K562 (cell line): ENCODE data around the gene PHC3. TPM values are rescaled to one million over a fixed set of nuclear protein-coding genes. Genes with fewer than 3 reads are reported as not detected.

Source experiments
- ARID1B ChIP-seq: fragments of 450-650 bp; IDR thresholded peaks from 2 replicates; pipeline ENCODE4 v1.6.1; 2016; ENCODE audit warnings: antibody characterized with exemption, mild to moderate bottlenecking, inconsistent platforms
- COPS2 ChIP-seq: fragments of 450-650 bp; conservative IDR thresholded peaks from 2 replicates; pipeline ENCODE4 v1.6.1; 2016; ENCODE audit warnings: mild to moderate bottlenecking, moderate library complexity
- FOXJ2 ChIP-seq: fragments of 200-800 bp; sonication (Bioruptor generic); IDR thresholded peaks from 2 replicates; pipeline ENCODE4 v1.6.1; 2016; ENCODE audit warnings: missing genetic modification characterization, missing compliant biosample characterization
- NFE2 ChIP-seq: IDR thresholded peaks from 2 replicates; pipeline ENCODE4 v1.6.1; 2014; ENCODE audit warnings: antibody characterized with exemption, low read depth
- NFE2L1 ChIP-seq: fragments of 450-650 bp; IDR thresholded peaks from 2 replicates; pipeline ENCODE4 v1.6.1; 2016; ENCODE audit warnings: missing genetic modification characterization, low read depth, mild to moderate bottlenecking, missing compliant biosample characterization, moderate library complexity, borderline replicate concordance
- SOX6 ChIP-seq: fragments of 450-650 bp; IDR thresholded peaks from 2 replicates; pipeline ENCODE4 v1.6.1; 2014; ENCODE audit warnings: mild to moderate bottlenecking
- ZBTB1 ChIP-seq: sonication (generic); formaldehyde crosslinking; IDR thresholded peaks from 2 replicates; pipeline ENCODE4 v1.8.1; 2023; ENCODE audit warnings: missing genetic modification reagents, low read depth, mild to moderate bottlenecking, borderline replicate concordance
- ZNF224 ChIP-seq: sonication (generic); formaldehyde crosslinking; IDR thresholded peaks from 2 replicates; pipeline ENCODE4 v1.8.0; 2022; ENCODE audit warnings: mild to moderate bottlenecking, missing genetic modification reagents
- ZNF24 ChIP-seq: fragments of 450-650 bp; IDR thresholded peaks from 2 replicates; pipeline ENCODE4 v1.6.1; 2016
- ZNF79 ChIP-seq: fragments of 250-450 bp; sonication (Bioruptor Pico); IDR thresholded peaks from 2 replicates; pipeline ENCODE4 v1.4.0; 2020; ENCODE audit warnings: low read depth, mild to moderate bottlenecking, moderate library complexity
- polyA plus RNA-seq, 8 experiments: library from polyadenylated mRNA; depleted of rRNA in 4 of 8; stranded (reverse) in 5 of 8; unstranded in 3 of 8; fragments of >200 nt; fragmentation: Nextera tagmentation in 2 of 8; fragmentation: Illumina TruSeq in 1 of 8; extraction: Ambion mirVana in 2 of 8; extraction: Trizol in 1 of 8; gene quantifications; 2 replicates each; pipeline versions ENCODE4 v1.2.1 to v1.2.3, GENCODE V29; 2011 to 2014; ENCODE audit warnings: inconsistent platforms in 1 of 8, missing spikeins in 1 of 8
- total RNA-seq, 7 experiments: library from RNA; depleted of rRNA in 6 of 7; stranded (reverse); fragments of >200 nt in 6 of 7; fragmentation: Illumina TruSeq in 2 of 7; extraction: Trizol in 2 of 7; gene quantifications; 2 replicates each; pipeline versions ENCODE4 v1.2.1 to v1.2.3, GENCODE V29; 2011 to 2021; ENCODE audit warnings: low replicate concordance in 1 of 7
- TF ChIP-seq, protein P1 (sequence below): sonication (generic); formaldehyde crosslinking; IDR thresholded peaks from 2 replicates; pipeline ENCODE4 v1.8.0; 2022; ENCODE audit warnings: mild to moderate bottlenecking, missing genetic modification reagents
- TF ChIP-seq, protein P2 (sequence below): fragments of 250-450 bp; sonication (Bioruptor Pico); IDR thresholded peaks from 2 replicates; pipeline ENCODE4 v1.8.0; 2021; ENCODE audit warnings: moderate library complexity, mild to moderate bottlenecking, inconsistent platforms
- TF ChIP-seq, protein P3 (sequence below): sonication (generic); formaldehyde crosslinking; IDR thresholded peaks from 2 replicates; pipeline ENCODE4 v1.8.1; 2023; ENCODE audit warnings: mild to moderate bottlenecking, missing genetic modification reagents
- TF ChIP-seq, protein P4 (sequence below): sonication (generic); formaldehyde crosslinking; IDR thresholded peaks from 2 replicates; pipeline ENCODE4 v1.8.1; 2023; ENCODE audit warnings: missing genetic modification reagents, mild to moderate bottlenecking, borderline replicate concordance

Gene PHC3
- total and polyA plus RNA-seq, 9 of the 15 experiments (the other 6 are each of a cell fraction or from before 2014, with no cell fraction given) = 3.1 to 21.6 (median 10.5) TPM

DNA sequence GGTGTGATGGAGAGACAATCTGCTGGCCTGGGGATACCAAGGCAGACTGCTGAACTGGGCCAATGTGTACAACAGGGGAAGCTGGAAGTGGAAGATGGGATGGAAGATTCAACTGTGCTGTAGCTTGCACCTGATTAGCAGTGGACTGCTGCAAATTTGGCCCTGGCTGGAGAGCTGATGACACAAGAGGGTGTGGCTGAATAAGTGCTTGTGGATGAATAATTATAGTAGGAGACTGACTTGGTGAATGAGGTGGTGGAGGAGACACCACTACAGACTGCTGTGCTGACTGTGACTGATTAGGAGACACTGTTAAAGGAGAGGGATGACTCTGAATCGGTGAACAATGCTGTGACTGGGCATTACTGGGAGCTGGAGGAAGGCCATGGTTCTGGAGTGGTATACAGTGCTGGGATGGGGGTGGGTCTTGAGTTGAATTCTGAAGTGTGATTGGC, 52.5 kb downstream of the PHC3 start (continued):
- TF ChIP-seq COPS2 (no peak), ARID1B (peak; percentile 35), ZNF79 (CRISPR knock-in tag) (no peak), NFE2 (peak; percentile 25; the same call in 1 of the 2 replicates), SOX6 (peak; percentile 32; the same call in 1 of the 2 replicates), NFE2L1 (tag) (no peak; the same call in 1 of the 2 replicates), FOXJ2 (tag) (no peak), ZNF24 (no peak), ZNF224 (CRISPR knock-in tag) (no peak), ZBTB1 (CRISPR knock-in tag) (no peak)
- TF ChIP-seq, protein P1, sequence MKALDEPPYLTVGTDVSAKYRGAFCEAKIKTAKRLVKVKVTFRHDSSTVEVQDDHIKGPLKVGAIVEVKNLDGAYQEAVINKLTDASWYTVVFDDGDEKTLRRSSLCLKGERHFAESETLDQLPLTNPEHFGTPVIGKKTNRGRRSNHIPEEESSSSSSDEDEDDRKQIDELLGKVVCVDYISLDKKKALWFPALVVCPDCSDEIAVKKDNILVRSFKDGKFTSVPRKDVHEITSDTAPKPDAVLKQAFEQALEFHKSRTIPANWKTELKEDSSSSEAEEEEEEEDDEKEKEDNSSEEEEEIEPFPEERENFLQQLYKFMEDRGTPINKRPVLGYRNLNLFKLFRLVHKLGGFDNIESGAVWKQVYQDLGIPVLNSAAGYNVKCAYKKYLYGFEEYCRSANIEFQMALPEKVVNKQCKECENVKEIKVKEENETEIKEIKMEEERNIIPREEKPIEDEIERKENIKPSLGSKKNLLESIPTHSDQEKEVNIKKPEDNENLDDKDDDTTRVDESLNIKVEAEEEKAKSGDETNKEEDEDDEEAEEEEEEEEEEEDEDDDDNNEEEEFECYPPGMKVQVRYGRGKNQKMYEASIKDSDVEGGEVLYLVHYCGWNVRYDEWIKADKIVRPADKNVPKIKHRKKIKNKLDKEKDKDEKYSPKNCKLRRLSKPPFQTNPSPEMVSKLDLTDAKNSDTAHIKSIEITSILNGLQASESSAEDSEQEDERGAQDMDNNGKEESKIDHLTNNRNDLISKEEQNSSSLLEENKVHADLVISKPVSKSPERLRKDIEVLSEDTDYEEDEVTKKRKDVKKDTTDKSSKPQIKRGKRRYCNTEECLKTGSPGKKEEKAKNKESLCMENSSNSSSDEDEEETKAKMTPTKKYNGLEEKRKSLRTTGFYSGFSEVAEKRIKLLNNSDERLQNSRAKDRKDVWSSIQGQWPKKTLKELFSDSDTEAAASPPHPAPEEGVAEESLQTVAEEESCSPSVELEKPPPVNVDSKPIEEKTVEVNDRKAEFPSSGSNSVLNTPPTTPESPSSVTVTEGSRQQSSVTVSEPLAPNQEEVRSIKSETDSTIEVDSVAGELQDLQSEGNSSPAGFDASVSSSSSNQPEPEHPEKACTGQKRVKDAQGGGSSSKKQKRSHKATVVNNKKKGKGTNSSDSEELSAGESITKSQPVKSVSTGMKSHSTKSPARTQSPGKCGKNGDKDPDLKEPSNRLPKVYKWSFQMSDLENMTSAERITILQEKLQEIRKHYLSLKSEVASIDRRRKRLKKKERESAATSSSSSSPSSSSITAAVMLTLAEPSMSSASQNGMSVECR (CRISPR knock-in tag) = no peak
- TF ChIP-seq, protein P2, sequence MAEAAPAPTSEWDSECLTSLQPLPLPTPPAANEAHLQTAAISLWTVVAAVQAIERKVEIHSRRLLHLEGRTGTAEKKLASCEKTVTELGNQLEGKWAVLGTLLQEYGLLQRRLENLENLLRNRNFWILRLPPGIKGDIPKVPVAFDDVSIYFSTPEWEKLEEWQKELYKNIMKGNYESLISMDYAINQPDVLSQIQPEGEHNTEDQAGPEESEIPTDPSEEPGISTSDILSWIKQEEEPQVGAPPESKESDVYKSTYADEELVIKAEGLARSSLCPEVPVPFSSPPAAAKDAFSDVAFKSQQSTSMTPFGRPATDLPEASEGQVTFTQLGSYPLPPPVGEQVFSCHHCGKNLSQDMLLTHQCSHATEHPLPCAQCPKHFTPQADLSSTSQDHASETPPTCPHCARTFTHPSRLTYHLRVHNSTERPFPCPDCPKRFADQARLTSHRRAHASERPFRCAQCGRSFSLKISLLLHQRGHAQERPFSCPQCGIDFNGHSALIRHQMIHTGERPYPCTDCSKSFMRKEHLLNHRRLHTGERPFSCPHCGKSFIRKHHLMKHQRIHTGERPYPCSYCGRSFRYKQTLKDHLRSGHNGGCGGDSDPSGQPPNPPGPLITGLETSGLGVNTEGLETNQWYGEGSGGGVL = no peak
- TF ChIP-seq, protein P3, sequence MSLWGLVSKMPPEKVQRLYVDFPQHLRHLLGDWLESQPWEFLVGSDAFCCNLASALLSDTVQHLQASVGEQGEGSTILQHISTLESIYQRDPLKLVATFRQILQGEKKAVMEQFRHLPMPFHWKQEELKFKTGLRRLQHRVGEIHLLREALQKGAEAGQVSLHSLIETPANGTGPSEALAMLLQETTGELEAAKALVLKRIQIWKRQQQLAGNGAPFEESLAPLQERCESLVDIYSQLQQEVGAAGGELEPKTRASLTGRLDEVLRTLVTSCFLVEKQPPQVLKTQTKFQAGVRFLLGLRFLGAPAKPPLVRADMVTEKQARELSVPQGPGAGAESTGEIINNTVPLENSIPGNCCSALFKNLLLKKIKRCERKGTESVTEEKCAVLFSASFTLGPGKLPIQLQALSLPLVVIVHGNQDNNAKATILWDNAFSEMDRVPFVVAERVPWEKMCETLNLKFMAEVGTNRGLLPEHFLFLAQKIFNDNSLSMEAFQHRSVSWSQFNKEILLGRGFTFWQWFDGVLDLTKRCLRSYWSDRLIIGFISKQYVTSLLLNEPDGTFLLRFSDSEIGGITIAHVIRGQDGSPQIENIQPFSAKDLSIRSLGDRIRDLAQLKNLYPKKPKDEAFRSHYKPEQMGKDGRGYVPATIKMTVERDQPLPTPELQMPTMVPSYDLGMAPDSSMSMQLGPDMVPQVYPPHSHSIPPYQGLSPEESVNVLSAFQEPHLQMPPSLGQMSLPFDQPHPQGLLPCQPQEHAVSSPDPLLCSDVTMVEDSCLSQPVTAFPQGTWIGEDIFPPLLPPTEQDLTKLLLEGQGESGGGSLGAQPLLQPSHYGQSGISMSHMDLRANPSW (CRISPR knock-in tag) = no peak
- TF ChIP-seq, protein P4, sequence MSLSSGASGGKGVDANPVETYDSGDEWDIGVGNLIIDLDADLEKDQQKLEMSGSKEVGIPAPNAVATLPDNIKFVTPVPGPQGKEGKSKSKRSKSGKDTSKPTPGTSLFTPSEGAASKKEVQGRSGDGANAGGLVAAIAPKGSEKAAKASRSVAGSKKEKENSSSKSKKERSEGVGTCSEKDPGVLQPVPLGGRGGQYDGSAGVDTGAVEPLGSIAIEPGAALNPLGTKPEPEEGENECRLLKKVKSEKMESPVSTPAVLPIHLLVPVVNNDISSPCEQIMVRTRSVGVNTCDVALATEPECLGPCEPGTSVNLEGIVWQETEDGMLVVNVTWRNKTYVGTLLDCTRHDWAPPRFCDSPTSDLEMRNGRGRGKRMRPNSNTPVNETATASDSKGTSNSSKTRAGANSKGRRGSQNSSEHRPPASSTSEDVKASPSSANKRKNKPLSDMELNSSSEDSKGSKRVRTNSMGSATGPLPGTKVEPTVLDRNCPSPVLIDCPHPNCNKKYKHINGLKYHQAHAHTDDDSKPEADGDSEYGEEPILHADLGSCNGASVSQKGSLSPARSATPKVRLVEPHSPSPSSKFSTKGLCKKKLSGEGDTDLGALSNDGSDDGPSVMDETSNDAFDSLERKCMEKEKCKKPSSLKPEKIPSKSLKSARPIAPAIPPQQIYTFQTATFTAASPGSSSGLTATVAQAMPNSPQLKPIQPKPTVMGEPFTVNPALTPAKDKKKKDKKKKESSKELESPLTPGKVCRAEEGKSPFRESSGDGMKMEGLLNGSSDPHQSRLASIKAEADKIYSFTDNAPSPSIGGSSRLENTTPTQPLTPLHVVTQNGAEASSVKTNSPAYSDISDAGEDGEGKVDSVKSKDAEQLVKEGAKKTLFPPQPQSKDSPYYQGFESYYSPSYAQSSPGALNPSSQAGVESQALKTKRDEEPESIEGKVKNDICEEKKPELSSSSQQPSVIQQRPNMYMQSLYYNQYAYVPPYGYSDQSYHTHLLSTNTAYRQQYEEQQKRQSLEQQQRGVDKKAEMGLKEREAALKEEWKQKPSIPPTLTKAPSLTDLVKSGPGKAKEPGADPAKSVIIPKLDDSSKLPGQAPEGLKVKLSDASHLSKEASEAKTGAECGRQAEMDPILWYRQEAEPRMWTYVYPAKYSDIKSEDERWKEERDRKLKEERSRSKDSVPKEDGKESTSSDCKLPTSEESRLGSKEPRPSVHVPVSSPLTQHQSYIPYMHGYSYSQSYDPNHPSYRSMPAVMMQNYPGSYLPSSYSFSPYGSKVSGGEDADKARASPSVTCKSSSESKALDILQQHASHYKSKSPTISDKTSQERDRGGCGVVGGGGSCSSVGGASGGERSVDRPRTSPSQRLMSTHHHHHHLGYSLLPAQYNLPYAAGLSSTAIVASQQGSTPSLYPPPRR (CRISPR knock-in tag) = no peak
